CD4-positive, CD25-positive, alpha-beta regulatory T cell (primary cell): ENCODE measurements around the gene ZNF652. TPM values are rescaled to one million over a fixed set of nuclear protein-coding genes. Genes with fewer than 3 reads are reported as not detected.
"Not testable (repeated sequence)": the region's sequence is repeated elsewhere in the genome, so short reads cannot be mapped to it uniquely, and the experiment has no call there.

Experiments
- ATAC-seq, 2 donors: fragments of 150-1000 bp; cut with Tn5 transposase; one replicate each; pipeline ENCODE4 v1.10.0; 2021; ENCODE audit warnings: low read depth in 2 of 2, moderate number of reproducible peaks in 2 of 2, moderate library complexity in 1 of 2
- DNase-seq, 3 donors: peaks; one replicate each; pipeline versions ENCODE4 v3.0.0 to v3.0.0-alpha.2; 2012 to 2022; ENCODE audit warnings: mixed read lengths in 1 of 3
- H3K27ac ChIP-seq: one replicate; pipeline ENCODE4 v1.7.0; 2013; ENCODE audit warnings: mild to moderate bottlenecking, low read length; ENCODE audit not compliant: insufficient read depth, poor library complexity, severe bottlenecking
- H3K27me3 ChIP-seq: one replicate; pipeline ENCODE4 v1.7.0; 2013; ENCODE audit warnings: low read length; ENCODE audit not compliant: control insufficient read depth, insufficient read depth
- H3K36me3 ChIP-seq: one replicate; pipeline ENCODE4 v1.7.0; 2013; ENCODE audit warnings: mild to moderate bottlenecking, low read length, moderate library complexity; ENCODE audit not compliant: control insufficient read depth, insufficient read depth
- H3K4me1 ChIP-seq: 2 replicates; pipeline ENCODE4 v1.7.0; 2013; ENCODE audit warnings: mild to moderate bottlenecking, low read length; ENCODE audit not compliant: insufficient read depth, control insufficient read depth, poor library complexity, severe bottlenecking
- H3K4me3 ChIP-seq: one replicate; pipeline ENCODE4 v1.7.0; 2013; ENCODE audit warnings: low read depth, mild to moderate bottlenecking, low read length, moderate library complexity
- H3K9me3 ChIP-seq, 2 experiments: 1 replicate in 1 of 2; 2 replicates in 1 of 2; pipeline ENCODE4 v1.7.0; 2013; ENCODE audit warnings: low read length in 2 of 2, mild to moderate bottlenecking in 1 of 2, moderate library complexity in 1 of 2; ENCODE audit not compliant: control insufficient read depth in 2 of 2
- H3K27ac Mint-ChIP-seq, 3 donors: one replicate each; pipeline ENCODE4 v1.8.0; 2020 to 2022; ENCODE audit warnings: mild to moderate bottlenecking in 3 of 3, mixed read lengths in 3 of 3, moderate library complexity in 2 of 3
- H3K27me3 Mint-ChIP-seq: one replicate; pipeline ENCODE4 v1.8.0; 2022; ENCODE audit warnings: mild to moderate bottlenecking, mixed read lengths
- H3K36me3 Mint-ChIP-seq: one replicate; pipeline ENCODE4 v1.8.0; 2020; ENCODE audit warnings: mixed read lengths
- H3K4me1 Mint-ChIP-seq, 4 donors: one replicate each; pipeline ENCODE4 v1.8.0; 2020 to 2022; ENCODE audit warnings: mixed read lengths in 4 of 4, mild to moderate bottlenecking in 1 of 4
- H3K4me3 Mint-ChIP-seq, 4 donors: one replicate each; pipeline ENCODE4 v1.8.0; 2020 to 2022; ENCODE audit warnings: mild to moderate bottlenecking in 4 of 4, mixed read lengths in 4 of 4, moderate library complexity in 3 of 4
- H3K9me3 Mint-ChIP-seq, 7 donors: one replicate each; pipeline ENCODE4 v1.8.0; 2020 to 2022; ENCODE audit warnings: mixed read lengths in 7 of 7, mild to moderate bottlenecking in 3 of 7, moderate library complexity in 2 of 7
- polyA plus RNA-seq, 4 donors: library from polyadenylated mRNA; unstranded; fragments of 300-500 nt; fragmentation: Illumina TruSeq; gene quantifications; one replicate each; pipeline ENCODE4 v1.2.3, GENCODE V29; 2021
- total RNA-seq: library from RNA; stranded (reverse); gene quantifications from one replicate; pipeline ENCODE4 v1.2.3, GENCODE V29; 2022

Gene ZNF652
- total and polyA plus RNA-seq, 5 donors from 2014 or later: 8.9 to 34.4 (median 16.1) TPM

- H3K4me1 Mint-ChIP-seq: peaks cover 24 to 57% (median 43%) of the 10 kb centered on the region in 4 donors
- not testable (repeated sequence) for H3K27me3 ChIP-seq, H3K9me3 Mint-ChIP-seq, ATAC-seq, H3K9me3 ChIP-seq, H3K36me3 ChIP-seq, H3K36me3 Mint-ChIP-seq, H3K27me3 Mint-ChIP-seq, DNase-seq
- peaks cover 46% of the 10 kb centered on the region for H3K4me1 ChIP-seq
- H3K27ac ChIP-seq: peak overlapping the region; percentile 68
- peak overlapping the region; percentile 29 to 89 (median 68) for H3K4me3 Mint-ChIP-seq
- peak overlapping the region; percentile 26 for H3K4me3 ChIP-seq
- H3K27ac Mint-ChIP-seq: peak overlapping the region; percentile 85 to 99 (median 96)
These were observed 27.7 kb upstream of the ZNF652 start for GRCh38 chr17:49389514-49390347.

- ATAC-seq (no peak), DNase-seq (no peak)
- Mint-ChIP-seq H3K27ac (peak overlapping the region; percentile 85 to 99 (median 96)), H3K36me3 (no peaks in the 10 kb centered on the region), H3K4me1 (peaks cover 24 to 53% (median 41%) of the 10 kb centered on the region in 4 donors), H3K9me3 (peaks cover 0 to under 1% (median 0%) of the 10 kb centered on the region in 7 donors), H3K27me3 (peaks cover 4% of the 10 kb centered on the region), H3K4me3 (peak overlapping the region; percentile 47 to 89 (median 61))
- H3K27me3 ChIP-seq: no peaks in the 10 kb centered on the region
- no peaks in the 10 kb centered on the region for H3K9me3 ChIP-seq
- peak overlapping the region; percentile 68 for H3K27ac ChIP-seq
- H3K4me3 ChIP-seq: peak overlapping the region; percentile 59
- no peaks in the 10 kb centered on the region for H3K36me3 ChIP-seq
- H3K4me1 ChIP-seq: peaks cover 45% of the 10 kb centered on the region
These were observed 26.9 kb upstream of the ZNF652 start for GRCh38 chr17:49388692-49389513.

- Histone ChIP-seq H3K9me3 (no peaks in the 10 kb centered on the region), H3K27me3 (no peaks in the 10 kb centered on the region), H3K4me3 (peak overlapping the region; percentile 59), H3K4me1 (peaks cover 45% of the 10 kb centered on the region), H3K27ac (peak overlapping the region; percentile 68), H3K36me3 (no peaks in the 10 kb centered on the region)
- peaks cover 24 to 50% (median 41%) of the 10 kb centered on the region in 4 donors for H3K4me1 Mint-ChIP-seq
- peaks cover 0 to 2% (median 0%) of the 10 kb centered on the region in 7 donors for H3K9me3 Mint-ChIP-seq
- H3K36me3 Mint-ChIP-seq: no peaks in the 10 kb centered on the region
- peak overlapping the region; percentile 85 to 99 (median 96) for H3K27ac Mint-ChIP-seq
- ATAC-seq (peak; percentile 78 to 85), DNase-seq (peak in 2 of 3 donors; percentile 55 to 79)
- peak overlapping the region; percentile 47 to 89 (median 61) for H3K4me3 Mint-ChIP-seq
- peaks cover 4% of the 10 kb centered on the region for H3K27me3 Mint-ChIP-seq
These were observed 26.2 kb upstream of the ZNF652 start for GRCh38 chr17:49388290-49388640.

GRCh38 chr17:49387498-49388289, 25.6 kb upstream of the ZNF652 start:
- ATAC-seq (peak; percentile 11 to 25), DNase-seq (no peak)
- no peaks in the 10 kb centered on the region for H3K36me3 Mint-ChIP-seq
- H3K4me3 ChIP-seq: peak overlapping the region; percentile 59
- H3K27me3 ChIP-seq: no peaks in the 10 kb centered on the region
- no peaks in the 10 kb centered on the region for H3K9me3 ChIP-seq
- H3K4me3 Mint-ChIP-seq: peak overlapping the region; percentile 47 to 89 (median 61)
- H3K27me3 Mint-ChIP-seq: peaks cover 4% of the 10 kb centered on the region
- H3K36me3 ChIP-seq: no peaks in the 10 kb centered on the region
- peak overlapping the region; percentile 85 to 99 (median 96) for H3K27ac Mint-ChIP-seq
- peak overlapping the region; percentile 68 for H3K27ac ChIP-seq
- peaks cover 0 to 2% (median 0%) of the 10 kb centered on the region in 7 donors for H3K9me3 Mint-ChIP-seq
- peaks cover 24 to 50% (median 41%) of the 10 kb centered on the region in 4 donors for H3K4me1 Mint-ChIP-seq
- peaks cover 45% of the 10 kb centered on the region for H3K4me1 ChIP-seq

GRCh38 chr17:49386373-49386772, 24.3 kb upstream of the ZNF652 start:
- H3K27ac Mint-ChIP-seq: peak overlapping the region; percentile 1 to 51 (median 14)
- H3K4me1 Mint-ChIP-seq: peaks cover 24 to 51% (median 40%) of the 10 kb centered on the region in 4 donors

GRCh38 chr17:49384951-49385350, 22.9 kb upstream of the ZNF652 start:
- H3K4me1 ChIP-seq: peaks cover 28% of the 10 kb centered on the region
- H3K4me1 Mint-ChIP-seq: peaks cover 11 to 37% (median 30%) of the 10 kb centered on the region in 4 donors
- H3K27ac Mint-ChIP-seq: no peak overlapping the region
- no peaks in the 10 kb centered on the region for H3K9me3 ChIP-seq
- no peaks in the 10 kb centered on the region for H3K27me3 Mint-ChIP-seq
- H3K4me3 ChIP-seq: no peak overlapping the region
- H3K27ac ChIP-seq: no peak overlapping the region
- no peak for ATAC-seq
- no peak for DNase-seq
- peaks cover 4% of the 10 kb centered on the region for H3K36me3 Mint-ChIP-seq
- no peak overlapping the region for H3K4me3 Mint-ChIP-seq
- H3K36me3 ChIP-seq: no peaks in the 10 kb centered on the region
- H3K9me3 Mint-ChIP-seq: peaks cover 0 to 2% (median 0%) of the 10 kb centered on the region in 7 donors
- no peaks in the 10 kb centered on the region for H3K27me3 ChIP-seq

More at GRCh38 chr17:49386373-49386772, 24.3 kb upstream of the ZNF652 start:
- Histone ChIP-seq H3K27ac (no peak overlapping the region), H3K27me3 (no peaks in the 10 kb centered on the region), H3K36me3 (no peaks in the 10 kb centered on the region), H3K9me3 (no peaks in the 10 kb centered on the region), H3K4me3 (no peak overlapping the region), H3K4me1 (peaks cover 42% of the 10 kb centered on the region)
- H3K4me3 Mint-ChIP-seq: no peak overlapping the region
- ATAC-seq: no peak
- DNase-seq: no peak
- H3K36me3 Mint-ChIP-seq: no peaks in the 10 kb centered on the region
- peaks cover 4% of the 10 kb centered on the region for H3K27me3 Mint-ChIP-seq
- H3K9me3 Mint-ChIP-seq: peaks cover 0 to 2% (median 0%) of the 10 kb centered on the region in 7 donors

- H3K4me3 ChIP-seq: no peak overlapping the region
- peaks cover 10 to 21% (median 15%) of the 10 kb centered on the region in 4 donors for H3K4me1 Mint-ChIP-seq
- H3K36me3 Mint-ChIP-seq: peaks cover 15% of the 10 kb centered on the region
- no peaks in the 10 kb centered on the region for H3K27me3 ChIP-seq
- peaks cover 9% of the 10 kb centered on the region for H3K4me1 ChIP-seq
- H3K27ac ChIP-seq: no peak overlapping the region
- peak overlapping the region in 1 of 3 donors; percentile 69 for H3K27ac Mint-ChIP-seq
- H3K9me3 Mint-ChIP-seq: peaks cover 0 to 2% (median 0%) of the 10 kb centered on the region in 7 donors
- ATAC-seq: no peak
- H3K36me3 ChIP-seq: no peaks in the 10 kb centered on the region
- no peaks in the 10 kb centered on the region for H3K9me3 ChIP-seq
- H3K27me3 Mint-ChIP-seq: no peaks in the 10 kb centered on the region
- DNase-seq: no peak
- no peak overlapping the region for H3K4me3 Mint-ChIP-seq
These were observed 21.0 kb upstream of the ZNF652 start for GRCh38 chr17:49383060-49383459.
